Neural cell (in vitro differentiated cells): ENCODE measurements around the gene GALNT8. TPM values are rescaled to one million over a fixed set of nuclear protein-coding genes. Genes with fewer than 3 reads are reported as not detected.

Source experiments
- H2AFZ ChIP-seq: fragments of 200-600, 300-800 bp; sonication (generic), shearing (Covaris generic); 2 replicates; pipeline ENCODE4 v1.6.0; 2014; ENCODE audit warnings: low read depth, mild to moderate bottlenecking, antibody characterized with exemption, low read length, moderate library complexity
- H3F3A ChIP-seq: fragments of 200-600 bp; shearing (Covaris generic); 2 replicates; pipeline ENCODE4 v1.6.1; 2016; ENCODE audit warnings: mild to moderate bottlenecking, moderate library complexity, mixed read lengths, antibody characterized with exemption, low read length; ENCODE audit not compliant: insufficient read depth, poor library complexity, severe bottlenecking
- H3K27ac ChIP-seq: fragments of 200-600, 300-800 bp; sonication (generic), shearing (Covaris generic); 2 replicates; pipeline ENCODE4 v1.5.1; 2014; ENCODE audit warnings: mild to moderate bottlenecking, low read length, moderate library complexity
- H3K27me3 ChIP-seq: fragments of 300-800, 200-600 bp; sonication (generic), shearing (Covaris generic); 2 replicates; pipeline ENCODE4 v1.6.0; 2014; ENCODE audit warnings: mild to moderate bottlenecking, low read depth, low read length, moderate library complexity; ENCODE audit not compliant: insufficient read depth
- H3K36me3 ChIP-seq: fragments of 300-800, 200-600 bp; sonication (generic), shearing (Covaris generic); 2 replicates; pipeline ENCODE4 v1.5.1; 2014; ENCODE audit warnings: mild to moderate bottlenecking, antibody characterized with exemption, low read length, moderate library complexity; ENCODE audit not compliant: insufficient read depth
- H3K4me2 ChIP-seq: fragments of 300-800, 200-600 bp; sonication (generic), shearing (Covaris generic); 2 replicates; pipeline ENCODE4 v1.6.0; 2014; ENCODE audit warnings: mild to moderate bottlenecking, low read length
- H3K4me3 ChIP-seq: fragments of 300-800, 200-600 bp; sonication (generic), shearing (Covaris generic); 2 replicates; pipeline ENCODE4 v1.5.1; 2014; ENCODE audit warnings: mild to moderate bottlenecking, low read length, moderate library complexity
- H3K79me2 ChIP-seq: fragments of 200-600 bp; shearing (Covaris generic); replicated peaks from 2 replicates; pipeline ENCODE4 v1.6.0; 2014; ENCODE audit warnings: mild to moderate bottlenecking, low read length, moderate library complexity; ENCODE audit not compliant: insufficient read depth
- H3K9ac ChIP-seq: fragments of 300-800, 200-600 bp; sonication (generic), shearing (Covaris generic); 2 replicates; pipeline ENCODE4 v1.6.1; 2016; ENCODE audit warnings: mild to moderate bottlenecking, low read length, mixed read lengths
- H3K9me2 ChIP-seq: fragments of 200-600 bp; shearing (Covaris generic); 2 replicates; pipeline ENCODE4 v1.6.1; 2016; ENCODE audit warnings: mild to moderate bottlenecking, low read length, mixed read lengths; ENCODE audit not compliant: insufficient read depth
- H3K9me3 ChIP-seq: fragments of 200-600, 300-800 bp; sonication (generic), shearing (Covaris generic); 2 replicates; pipeline ENCODE4 v1.6.1; 2016; ENCODE audit warnings: mild to moderate bottlenecking, mixed run types, low read length, moderate library complexity, mixed read lengths
- H4K20me1 ChIP-seq: fragments of 200-600 bp; shearing (Covaris generic); 2 replicates; pipeline ENCODE4 v1.6.1; 2016; ENCODE audit warnings: mild to moderate bottlenecking, mixed run types; ENCODE audit not compliant: insufficient read depth
- EP300 ChIP-seq: fragments of 450-650 bp; conservative IDR thresholded peaks from 2 replicates; pipeline ENCODE4 v1.6.1; 2014; ENCODE audit warnings: antibody characterized with exemption, mild to moderate bottlenecking, moderate library complexity; ENCODE audit not compliant: poor library complexity, severe bottlenecking
- EZH2 ChIP-seq: fragments of 200-600, 300-800 bp; shearing (Covaris generic), sonication (generic); IDR thresholded peaks from 2 replicates; pipeline ENCODE4 v1.6.1; 2014; ENCODE audit warnings: antibody characterized with exemption, low read length, borderline replicate concordance, mild to moderate bottlenecking; ENCODE audit not compliant: insufficient read depth, poor library complexity, severe bottlenecking
- MXI1 ChIP-seq: fragments of 450-650 bp; conservative IDR thresholded peaks from 2 replicates; pipeline ENCODE4 v1.6.1; 2014; ENCODE audit warnings: antibody characterized with exemption, mild to moderate bottlenecking; ENCODE audit not compliant: poor library complexity, severe bottlenecking
- POLR2AphosphoS5 ChIP-seq: IDR thresholded peaks from 2 replicates; pipeline ENCODE4 v1.6.1; 2012
- RAD21 ChIP-seq: fragments of 450-650 bp; conservative IDR thresholded peaks from 2 replicates; pipeline ENCODE4 v1.6.1; 2014; ENCODE audit warnings: antibody characterized with exemption, mild to moderate bottlenecking, moderate library complexity
- SMC3 ChIP-seq: fragments of 450-650 bp; conservative IDR thresholded peaks from 2 replicates; pipeline ENCODE4 v1.6.1; 2014; ENCODE audit warnings: antibody characterized with exemption, mild to moderate bottlenecking, moderate library complexity; ENCODE audit not compliant: poor library complexity
- TAF1 ChIP-seq: IDR thresholded peaks from 2 replicates; pipeline ENCODE4 v1.6.1; 2012; ENCODE audit warnings: low read depth
- polyA plus RNA-seq: library from polyadenylated mRNA; depleted of rRNA; stranded (reverse); fragments of >200 nt; gene quantifications from 2 replicates; pipeline ENCODE4 v1.2.3, GENCODE V29; 2014
- TF ChIP-seq, protein P1 (sequence below): fragments of 450-650 bp; IDR thresholded peaks from 2 replicates; pipeline ENCODE4 v1.5.1; 2014; ENCODE audit warnings: antibody characterized with exemption, mild to moderate bottlenecking, moderate library complexity; ENCODE audit not compliant: poor library complexity, severe bottlenecking
- TF ChIP-seq, protein P2 (sequence below): IDR thresholded peaks from 2 replicates; pipeline ENCODE4 v1.6.1; 2012; ENCODE audit warnings: borderline replicate concordance

The GALNT8 gene
- polyA plus RNA-seq, 1 donor from 2014 or later = 25.8 TPM

DNA sequence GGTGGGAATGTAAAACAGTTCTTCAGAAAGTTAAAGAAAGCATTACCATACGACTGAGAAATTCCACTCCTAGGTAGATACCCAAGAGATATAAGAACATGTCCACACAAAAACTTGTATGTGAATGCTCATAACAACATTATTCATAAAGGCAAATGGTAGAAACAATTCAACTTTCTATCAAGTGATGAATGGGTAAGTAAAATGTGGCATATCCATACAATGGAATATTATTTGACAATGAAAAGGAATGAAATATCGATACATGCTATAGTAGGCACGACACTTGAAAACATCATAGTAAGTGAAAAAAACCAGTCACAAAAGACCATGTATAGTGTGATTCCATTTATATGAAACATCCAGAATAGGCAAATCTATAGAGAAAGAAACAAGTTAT, 71.3 kb downstream of the GALNT8 start:
- no peaks in the 10 kb centered on the region for H3K27me3 ChIP-seq
- no peaks in the 10 kb centered on the region for H3K9me2 ChIP-seq
- no peaks in the 10 kb centered on the region for H4K20me1 ChIP-seq
- peaks cover 13% of the 10 kb centered on the region for H3K36me3 ChIP-seq
- no peak for TF ChIP-seq EZH2
- TF ChIP-seq MXI1 = no peak
- TF ChIP-seq, protein P1, sequence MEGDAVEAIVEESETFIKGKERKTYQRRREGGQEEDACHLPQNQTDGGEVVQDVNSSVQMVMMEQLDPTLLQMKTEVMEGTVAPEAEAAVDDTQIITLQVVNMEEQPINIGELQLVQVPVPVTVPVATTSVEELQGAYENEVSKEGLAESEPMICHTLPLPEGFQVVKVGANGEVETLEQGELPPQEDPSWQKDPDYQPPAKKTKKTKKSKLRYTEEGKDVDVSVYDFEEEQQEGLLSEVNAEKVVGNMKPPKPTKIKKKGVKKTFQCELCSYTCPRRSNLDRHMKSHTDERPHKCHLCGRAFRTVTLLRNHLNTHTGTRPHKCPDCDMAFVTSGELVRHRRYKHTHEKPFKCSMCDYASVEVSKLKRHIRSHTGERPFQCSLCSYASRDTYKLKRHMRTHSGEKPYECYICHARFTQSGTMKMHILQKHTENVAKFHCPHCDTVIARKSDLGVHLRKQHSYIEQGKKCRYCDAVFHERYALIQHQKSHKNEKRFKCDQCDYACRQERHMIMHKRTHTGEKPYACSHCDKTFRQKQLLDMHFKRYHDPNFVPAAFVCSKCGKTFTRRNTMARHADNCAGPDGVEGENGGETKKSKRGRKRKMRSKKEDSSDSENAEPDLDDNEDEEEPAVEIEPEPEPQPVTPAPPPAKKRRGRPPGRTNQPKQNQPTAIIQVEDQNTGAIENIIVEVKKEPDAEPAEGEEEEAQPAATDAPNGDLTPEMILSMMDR = no peak
- no peak for TF ChIP-seq TAF1
- no peak for TF ChIP-seq SMC3
- TF ChIP-seq EP300 = no peak
- TF ChIP-seq, protein P2, sequence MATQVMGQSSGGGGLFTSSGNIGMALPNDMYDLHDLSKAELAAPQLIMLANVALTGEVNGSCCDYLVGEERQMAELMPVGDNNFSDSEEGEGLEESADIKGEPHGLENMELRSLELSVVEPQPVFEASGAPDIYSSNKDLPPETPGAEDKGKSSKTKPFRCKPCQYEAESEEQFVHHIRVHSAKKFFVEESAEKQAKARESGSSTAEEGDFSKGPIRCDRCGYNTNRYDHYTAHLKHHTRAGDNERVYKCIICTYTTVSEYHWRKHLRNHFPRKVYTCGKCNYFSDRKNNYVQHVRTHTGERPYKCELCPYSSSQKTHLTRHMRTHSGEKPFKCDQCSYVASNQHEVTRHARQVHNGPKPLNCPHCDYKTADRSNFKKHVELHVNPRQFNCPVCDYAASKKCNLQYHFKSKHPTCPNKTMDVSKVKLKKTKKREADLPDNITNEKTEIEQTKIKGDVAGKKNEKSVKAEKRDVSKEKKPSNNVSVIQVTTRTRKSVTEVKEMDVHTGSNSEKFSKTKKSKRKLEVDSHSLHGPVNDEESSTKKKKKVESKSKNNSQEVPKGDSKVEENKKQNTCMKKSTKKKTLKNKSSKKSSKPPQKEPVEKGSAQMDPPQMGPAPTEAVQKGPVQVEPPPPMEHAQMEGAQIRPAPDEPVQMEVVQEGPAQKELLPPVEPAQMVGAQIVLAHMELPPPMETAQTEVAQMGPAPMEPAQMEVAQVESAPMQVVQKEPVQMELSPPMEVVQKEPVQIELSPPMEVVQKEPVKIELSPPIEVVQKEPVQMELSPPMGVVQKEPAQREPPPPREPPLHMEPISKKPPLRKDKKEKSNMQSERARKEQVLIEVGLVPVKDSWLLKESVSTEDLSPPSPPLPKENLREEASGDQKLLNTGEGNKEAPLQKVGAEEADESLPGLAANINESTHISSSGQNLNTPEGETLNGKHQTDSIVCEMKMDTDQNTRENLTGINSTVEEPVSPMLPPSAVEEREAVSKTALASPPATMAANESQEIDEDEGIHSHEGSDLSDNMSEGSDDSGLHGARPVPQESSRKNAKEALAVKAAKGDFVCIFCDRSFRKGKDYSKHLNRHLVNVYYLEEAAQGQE = no peak
- no peak for TF ChIP-seq POLR2AphosphoS5
- H3K4me2 ChIP-seq = no peak overlapping the region
- peaks cover 6% of the 10 kb centered on the region for H3F3A ChIP-seq
- H3K27ac ChIP-seq = no peak overlapping the region
- no peak overlapping the region for H2AFZ ChIP-seq
- H3K9ac ChIP-seq = no peak overlapping the region
- H3K79me2 ChIP-seq = no peaks in the 10 kb centered on the region
- no peak overlapping the region for H3K4me3 ChIP-seq
- no peaks in the 10 kb centered on the region for H3K9me3 ChIP-seq

DNA sequence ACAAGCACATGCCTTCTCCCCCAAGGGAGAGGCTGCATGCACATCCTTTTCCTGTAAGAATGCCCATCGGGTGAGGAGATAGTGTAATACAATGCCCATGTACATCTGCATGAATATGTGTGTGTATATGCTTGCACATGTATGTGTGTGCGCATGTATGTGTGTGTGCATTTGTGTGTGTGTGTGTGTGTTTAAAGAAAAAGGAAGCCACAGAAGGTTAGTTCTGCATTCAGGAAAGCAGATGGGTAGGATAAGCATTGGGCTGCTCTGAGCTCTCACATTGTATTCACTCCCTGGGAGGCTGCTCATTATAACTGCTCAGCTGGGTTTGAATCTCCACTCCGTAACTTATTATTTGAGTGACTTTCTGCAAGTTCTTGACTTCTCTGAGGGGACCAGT, 74.3 kb downstream of the GALNT8 start:
- TF ChIP-seq SMC3 (no peak), MXI1 (no peak), RAD21 (no peak), EP300 (no peak), POLR2AphosphoS5 (no peak), TAF1 (no peak)
- TF ChIP-seq, protein P2 = no peak
- TF ChIP-seq, protein P1 = no peak
- Histone ChIP-seq H3K36me3 (peaks cover 13% of the 10 kb centered on the region), H3K27ac (no peak overlapping the region), H3K9me3 (no peaks in the 10 kb centered on the region), H4K20me1 (no peaks in the 10 kb centered on the region), H2AFZ (no peak overlapping the region), H3K27me3 (no peaks in the 10 kb centered on the region), H3K9ac (no peak overlapping the region), H3F3A (no peaks in the 10 kb centered on the region), H3K4me3 (no peak overlapping the region), H3K4me2 (no peak overlapping the region), H3K79me2 (no peaks in the 10 kb centered on the region), H3K9me2 (no peaks in the 10 kb centered on the region)
